Mesenchymal stem cell (in vitro differentiated cells and primary cell): ENCODE measurements around the gene CKAP4.

Experiments
- DNase-seq: peaks from one replicate; pipeline ENCODE4 v3.0.0-alpha.2; 2013
- H2AFZ ChIP-seq: one replicate; pipeline ENCODE4 v1.6.1; 2013; ENCODE audit warnings: low read depth, mild to moderate bottlenecking, control low read depth, inconsistent platforms, low read length, moderate library complexity
- H2AK5ac ChIP-seq: 2 replicates; pipeline ENCODE4 v1.6.1; 2013; ENCODE audit warnings: low read length, moderate library complexity, mild to moderate bottlenecking, inconsistent platforms; ENCODE audit not compliant: severe bottlenecking
- H2BK120ac ChIP-seq: one replicate; pipeline ENCODE4 v1.6.1; 2013; ENCODE audit warnings: low read depth, mild to moderate bottlenecking, inconsistent platforms, low read length, moderate library complexity
- H2BK12ac ChIP-seq, 2 experiments: one replicate each; pipeline ENCODE4 v1.6.1; 2013; ENCODE audit warnings: inconsistent platforms in 2 of 2, low read length in 2 of 2, mild to moderate bottlenecking in 2 of 2, moderate library complexity in 2 of 2, control low read depth in 1 of 2
- H2BK15ac ChIP-seq: one replicate; pipeline ENCODE4 v1.6.1; 2013; ENCODE audit warnings: mild to moderate bottlenecking, low read depth, inconsistent platforms; ENCODE audit not compliant: poor library complexity, severe bottlenecking
- H2BK5ac ChIP-seq: 2 replicates; pipeline ENCODE4 v1.6.1; 2013; ENCODE audit warnings: low read depth, mild to moderate bottlenecking, low read length, control low read depth, inconsistent platforms; ENCODE audit not compliant: poor library complexity, severe bottlenecking
- H3K14ac ChIP-seq, 2 experiments: one replicate each; pipeline ENCODE4 v1.6.1; 2013; ENCODE audit warnings: inconsistent platforms in 2 of 2, low read length in 2 of 2, control low read depth in 1 of 2, mild to moderate bottlenecking in 1 of 2, moderate library complexity in 1 of 2
- H3K18ac ChIP-seq, 2 experiments: one replicate each; pipeline ENCODE4 v1.6.1; 2013; ENCODE audit warnings: inconsistent platforms in 2 of 2, low read length in 2 of 2, control low read depth in 1 of 2, low read depth in 1 of 2, mild to moderate bottlenecking in 1 of 2
- H3K23ac ChIP-seq, 2 experiments: one replicate each; pipeline ENCODE4 v1.6.1; 2013; ENCODE audit warnings: inconsistent platforms in 2 of 2, low read length in 2 of 2, mild to moderate bottlenecking in 2 of 2, moderate library complexity in 2 of 2, control low read depth in 1 of 2
- H3K27ac ChIP-seq: 2 replicates; pipeline ENCODE4 v1.5.1; 2013; ENCODE audit warnings: mild to moderate bottlenecking, moderate library complexity, low read length, control low read depth, inconsistent platforms; ENCODE audit not compliant: poor library complexity, severe bottlenecking
- H3K27me3 ChIP-seq, 2 experiments: 2 replicates each; pipeline versions ENCODE4 v1.6.1 to v1.7.0; 2013; ENCODE audit warnings: low read length in 2 of 2, mild to moderate bottlenecking in 2 of 2, moderate library complexity in 2 of 2, control low read depth in 1 of 2, inconsistent platforms in 1 of 2; ENCODE audit not compliant: control insufficient read depth in 1 of 2, insufficient read depth in 1 of 2
- H3K36me3 ChIP-seq, 2 experiments: 2 replicates each; pipeline versions ENCODE4 v1.6.1 to v1.7.0; 2013; ENCODE audit warnings: low read length in 2 of 2, control low read depth in 1 of 2, inconsistent platforms in 1 of 2, low read depth in 1 of 2, mild to moderate bottlenecking in 1 of 2; ENCODE audit not compliant: insufficient read depth in 2 of 2, control insufficient read depth in 1 of 2
- H3K4ac ChIP-seq, 2 experiments: one replicate each; pipeline ENCODE4 v1.6.1; 2013; ENCODE audit warnings: inconsistent platforms in 2 of 2, low read length in 2 of 2, mild to moderate bottlenecking in 2 of 2, moderate library complexity in 2 of 2, control low read depth in 1 of 2, low read depth in 1 of 2
- H3K4me1 ChIP-seq: 2 replicates; pipeline ENCODE4 v1.6.1; 2013; ENCODE audit warnings: low read depth, low read length, control low read depth; ENCODE audit not compliant: control insufficient read depth, insufficient read depth
- H3K4me2 ChIP-seq: 2 replicates; pipeline ENCODE4 v1.6.1; 2013; ENCODE audit warnings: low read length, mild to moderate bottlenecking, inconsistent platforms; ENCODE audit not compliant: poor library complexity, severe bottlenecking
- H3K4me3 ChIP-seq, 2 experiments: 2 replicates each; pipeline versions ENCODE4 v1.5.1 to v1.7.0; 2013; ENCODE audit warnings: low read length in 2 of 2, mild to moderate bottlenecking in 2 of 2, control low read depth in 1 of 2, low read depth in 1 of 2; ENCODE audit not compliant: insufficient read depth in 1 of 2
- H3K79me1 ChIP-seq: replicated peaks from 2 replicates; pipeline ENCODE4 v1.6.1; 2013; ENCODE audit warnings: mild to moderate bottlenecking, control low read depth, low read length, inconsistent platforms; ENCODE audit not compliant: poor library complexity, severe bottlenecking
- H3K9ac ChIP-seq: 2 replicates; pipeline ENCODE4 v1.7.0; 2013; ENCODE audit warnings: mild to moderate bottlenecking, low read length, moderate library complexity
- H3K9me3 ChIP-seq: 2 replicates; pipeline ENCODE4 v1.7.0; 2013; ENCODE audit warnings: mild to moderate bottlenecking, low read length; ENCODE audit not compliant: control insufficient read depth
- H4K8ac ChIP-seq: one replicate; pipeline ENCODE4 v1.6.1; 2013; ENCODE audit warnings: inconsistent platforms, mild to moderate bottlenecking, low read length, moderate library complexity
- H4K91ac ChIP-seq: one replicate; pipeline ENCODE4 v1.6.1; 2013; ENCODE audit warnings: mild to moderate bottlenecking, low read length, inconsistent platforms
- WGBS: methylation state at CpG from one replicate; pipeline ENCODE4 v1.1.7; 2013; ENCODE audit warnings: mixed read lengths; 5-methylcytosine and 5-hydroxymethylcytosine counted together

The CKAP4 gene

GRCh38 chr12:106291342-106291741, 43.5 kb upstream of the CKAP4 start:
- H3K27me3 ChIP-seq, result no peaks in the 10 kb centered on the region
- H2BK15ac ChIP-seq, result no peak overlapping the region
- H3K4me1 ChIP-seq, result no peaks in the 10 kb centered on the region
- no peak overlapping the region for H3K14ac ChIP-seq
- no peaks in the 10 kb centered on the region for H3K36me3 ChIP-seq
- H3K27ac ChIP-seq, result no peak overlapping the region
- H4K8ac ChIP-seq, result no peak overlapping the region
- no peak overlapping the region for H3K23ac ChIP-seq
- H2BK12ac ChIP-seq, result no peak overlapping the region
- H2AK5ac ChIP-seq, result no peak overlapping the region
- DNase-seq, result no peak
- no peak overlapping the region for H3K4me3 ChIP-seq
- H3K9me3 ChIP-seq, result no peaks in the 10 kb centered on the region
- no peak overlapping the region for H2AFZ ChIP-seq
- no peak overlapping the region for H3K4me2 ChIP-seq
- H3K4ac ChIP-seq, result no peak overlapping the region
- H3K79me1 ChIP-seq, result no peaks in the 10 kb centered on the region
- no peak overlapping the region for H3K18ac ChIP-seq
- no peak overlapping the region for H2BK120ac ChIP-seq
- WGBS, result 98% methylated on average over 4 of the region's 5 CpGs
- no peak overlapping the region for H3K9ac ChIP-seq
- no peak overlapping the region for H4K91ac ChIP-seq
- no peak overlapping the region for H2BK5ac ChIP-seq

DNA sequence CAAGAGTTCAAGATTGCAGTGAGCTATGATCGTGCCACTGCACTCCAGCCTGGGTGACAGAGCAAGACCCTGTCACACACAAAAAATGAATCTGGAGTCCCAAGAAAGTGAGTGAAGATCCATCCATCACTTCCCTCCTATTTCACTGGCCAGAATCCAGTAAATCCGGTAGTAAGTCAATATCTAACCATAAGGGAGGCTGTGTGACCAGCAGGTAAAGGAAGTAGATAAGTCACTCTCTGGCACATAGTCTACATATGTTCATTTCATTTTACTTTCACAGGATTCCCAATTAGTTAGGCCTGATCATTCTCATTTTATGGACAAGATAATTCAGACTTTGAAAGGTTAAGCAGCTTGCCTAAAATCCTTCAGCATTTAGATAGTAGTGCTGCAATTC, 42.8 kb upstream of the CKAP4 start:
- Histone ChIP-seq H2BK12ac (no peak overlapping the region), H2AFZ (no peak overlapping the region), H4K8ac (no peak overlapping the region), H2BK120ac (no peak overlapping the region), H3K36me3 (no peaks in the 10 kb centered on the region), H3K9ac (no peak overlapping the region), H3K79me1 (no peaks in the 10 kb centered on the region), H3K4me1 (no peaks in the 10 kb centered on the region), H4K91ac (no peak overlapping the region), H2AK5ac (no peak overlapping the region), H3K18ac (no peak overlapping the region), H3K14ac (no peak overlapping the region), H3K4me2 (no peak overlapping the region), H3K23ac (no peak overlapping the region), H3K27ac (no peak overlapping the region), H2BK5ac (no peak overlapping the region), H3K4me3 (no peak overlapping the region), H3K4ac (no peak overlapping the region), H2BK15ac (no peak overlapping the region), H3K9me3 (no peaks in the 10 kb centered on the region), H3K27me3 (no peaks in the 10 kb centered on the region)
- no peak for DNase-seq
- 100% methylated on average over 1 of the region's 2 CpGs for WGBS

- peak overlapping the region in 1 of 2 experiments; percentile 95 for H2BK12ac ChIP-seq
- H3K4me1 ChIP-seq, result no peaks in the 10 kb centered on the region
- no peak overlapping the region for H2BK5ac ChIP-seq
- no peak overlapping the region for H2BK120ac ChIP-seq
- no peak overlapping the region for H3K14ac ChIP-seq
- no peaks in the 10 kb centered on the region for H3K36me3 ChIP-seq
- H2AK5ac ChIP-seq, result no peak overlapping the region
- H3K18ac ChIP-seq, result no peak overlapping the region
- H3K9ac ChIP-seq, result peak overlapping the region; percentile 67
- H3K27ac ChIP-seq, result no peak overlapping the region
- WGBS, result no CpG with 5 or more reads among the region's 1 CpG
- no peak overlapping the region for H3K23ac ChIP-seq
- DNase-seq, result peak; percentile 40
- H3K27me3 ChIP-seq, result no peaks in the 10 kb centered on the region
- H3K4ac ChIP-seq, result no peak overlapping the region
- no peak overlapping the region for H2AFZ ChIP-seq
- H3K4me2 ChIP-seq, result no peak overlapping the region
- no peak overlapping the region for H4K91ac ChIP-seq
- H4K8ac ChIP-seq, result no peak overlapping the region
- H2BK15ac ChIP-seq, result no peak overlapping the region
- H3K9me3 ChIP-seq, result no peaks in the 10 kb centered on the region
- no peak overlapping the region for H3K4me3 ChIP-seq
- H3K79me1 ChIP-seq, result no peaks in the 10 kb centered on the region
Measured at GRCh38 chr12:106289196-106289681, 41.4 kb upstream of the CKAP4 start.

GRCh38 chr12:106288494-106289195, 40.8 kb upstream of the CKAP4 start:
- H3K36me3 ChIP-seq, result no peaks in the 10 kb centered on the region
- no peaks in the 10 kb centered on the region for H3K79me1 ChIP-seq
- H3K4me1 ChIP-seq, result no peaks in the 10 kb centered on the region
- 58% methylated on average over 6 of the region's 9 CpGs for WGBS
- peak; percentile 92 for DNase-seq
- no peak overlapping the region for H4K91ac ChIP-seq
- H3K9ac ChIP-seq, result peak overlapping the region; percentile 67
- H4K8ac ChIP-seq, result no peak overlapping the region
- H2AFZ ChIP-seq, result no peak overlapping the region
- no peak overlapping the region for H2AK5ac ChIP-seq
- H3K4me3 ChIP-seq, result no peak overlapping the region
- H2BK15ac ChIP-seq, result no peak overlapping the region
- no peaks in the 10 kb centered on the region for H3K27me3 ChIP-seq
- H3K4me2 ChIP-seq, result no peak overlapping the region
- H3K14ac ChIP-seq, result no peak overlapping the region
- peak overlapping the region; percentile 47 for H3K27ac ChIP-seq
- H3K18ac ChIP-seq, result peak overlapping the region; percentile 50 to 59
- peak overlapping the region in 1 of 2 experiments; percentile 95 for H2BK12ac ChIP-seq
- H2BK5ac ChIP-seq, result no peak overlapping the region
- H3K4ac ChIP-seq, result peak overlapping the region; percentile 39 to 69
- peak overlapping the region; percentile 22 for H2BK120ac ChIP-seq
- H3K23ac ChIP-seq, result no peak overlapping the region
- no peaks in the 10 kb centered on the region for H3K9me3 ChIP-seq
